Amniotic stem cell (primary cell): ENCODE data around the gene DOCK4.

ENCODE experiments used
- DNase-seq: peaks from one replicate; lab custom pipeline; 2025; lab: John Stamatoyannopoulos, UW

The DOCK4 gene

GRCh38 chr7:112105584-112106530 is 100.3 kb downstream of the DOCK4 start:
- no peak for DNase-seq

GRCh38 chr7:112104120-112104519 is 102.1 kb downstream of the DOCK4 start:
- no peak for DNase-seq

- DNase-seq: no peak
These were observed 103.0 kb downstream of the DOCK4 start for GRCh38 chr7:112103246-112103645.

DNA sequence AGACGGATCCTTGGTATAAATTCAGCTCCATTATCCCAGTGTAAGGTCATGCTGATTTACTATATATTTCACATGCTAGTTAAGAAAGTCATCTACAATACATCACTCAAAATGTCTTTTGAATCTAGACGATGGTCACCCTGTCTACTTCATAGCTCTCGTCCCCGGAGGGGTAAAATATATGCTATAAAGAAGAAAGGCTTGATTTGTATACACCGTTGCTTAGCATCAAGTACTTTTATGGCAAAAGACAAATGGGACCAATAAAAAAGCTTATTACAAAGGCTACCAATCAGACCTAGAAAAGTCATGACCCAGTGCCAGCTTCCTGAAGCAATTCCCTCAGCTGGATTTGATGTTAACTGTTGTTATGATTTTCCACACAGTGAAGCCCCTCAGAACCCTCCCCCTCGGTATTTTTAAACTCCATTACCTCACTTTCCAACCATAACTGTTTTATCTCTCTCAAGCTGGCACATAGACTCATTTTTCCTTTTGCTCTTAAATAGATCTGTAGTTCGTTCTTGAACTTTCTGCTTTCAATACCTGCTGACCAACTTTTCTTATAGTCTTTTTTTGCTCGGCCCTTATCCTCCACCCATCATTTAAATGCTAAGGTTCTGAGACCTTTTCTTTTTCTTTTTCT is 104.9 kb downstream of the DOCK4 start:
- no peak for DNase-seq

DNA sequence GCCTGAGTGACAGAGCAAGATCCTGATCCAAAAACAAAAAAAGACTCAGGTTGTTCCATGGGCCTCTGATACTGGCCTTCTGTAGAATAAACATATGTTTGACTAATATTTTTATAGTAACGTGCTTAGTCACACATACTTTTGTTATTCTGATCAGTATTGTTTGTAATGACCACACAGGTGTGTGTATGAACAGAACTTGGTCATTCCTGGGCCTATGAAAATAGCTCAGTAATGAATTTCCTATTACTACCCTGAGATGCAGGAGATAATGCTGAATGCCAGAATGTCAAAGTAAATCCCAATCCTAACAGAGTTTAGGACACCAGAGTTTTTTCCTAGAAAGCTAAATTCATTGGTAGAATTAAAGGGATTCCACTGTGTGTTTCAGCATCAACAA is 108.7 kb downstream of the DOCK4 start:
- DNase-seq: no peak

GRCh38 chr7:112093409-112093808 is 112.8 kb downstream of the DOCK4 start:
- no peak for DNase-seq

GRCh38 chr7:112092709-112093395 is 113.3 kb downstream of the DOCK4 start:
- DNase-seq: no peak

DNA sequence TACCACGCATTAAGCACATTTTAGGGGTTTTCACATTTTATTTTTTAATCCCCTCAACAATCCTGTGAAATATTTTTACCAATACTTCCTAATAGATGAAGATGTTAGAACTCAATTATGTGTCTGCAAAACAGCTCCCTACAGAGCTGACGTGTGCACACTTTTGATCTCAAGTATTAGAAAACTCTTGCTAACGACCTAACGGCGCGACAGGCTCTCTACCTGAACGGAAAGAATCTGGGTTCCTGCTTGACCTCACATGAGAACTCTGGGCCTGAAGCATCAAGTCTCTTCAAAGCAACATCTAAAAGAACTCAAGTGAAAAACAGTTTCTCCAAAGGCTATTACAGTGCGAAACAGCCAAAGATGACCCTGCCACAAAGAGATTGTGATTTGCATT is 113.9 kb downstream of the DOCK4 start:
- no peak for DNase-seq

DNA sequence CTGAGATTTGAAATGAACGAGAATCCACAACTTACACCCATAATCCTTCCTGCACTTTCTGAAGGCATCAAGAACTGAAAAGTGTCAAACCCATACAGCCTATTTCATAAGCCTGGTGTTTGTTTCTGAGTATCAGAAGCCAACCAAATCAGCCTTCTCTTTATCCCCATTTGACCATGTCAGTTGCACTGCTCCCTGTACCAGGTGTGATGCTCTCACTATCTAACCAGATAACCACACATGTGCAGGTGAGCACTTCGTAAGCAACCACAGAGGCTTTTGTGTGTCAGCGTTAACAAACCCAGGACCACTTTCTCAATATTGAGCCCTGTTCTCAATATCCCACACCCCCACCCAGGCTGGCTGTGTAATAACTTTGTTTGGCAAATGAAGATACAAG is 114.4 kb downstream of the DOCK4 start:
- DNase-seq: no peak

DNA sequence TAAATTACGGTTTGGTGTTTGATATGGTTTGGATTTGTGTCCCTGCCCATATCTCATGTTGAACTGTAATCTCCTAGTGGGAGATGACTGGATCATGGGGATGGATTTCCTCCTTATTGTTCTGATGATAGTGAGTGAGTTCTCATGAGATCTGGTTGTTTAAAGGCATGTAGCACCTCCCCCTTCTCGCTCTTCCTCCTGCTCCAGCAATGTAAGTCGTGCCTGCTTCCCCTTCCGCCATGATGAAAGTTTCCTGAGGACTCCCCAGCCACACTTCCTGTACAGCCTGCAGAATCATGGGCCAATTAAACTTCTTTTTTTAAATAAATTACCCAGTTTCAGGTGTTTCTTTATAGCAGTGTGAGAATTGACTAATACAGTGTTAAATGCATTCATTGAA is 116.6 kb downstream of the DOCK4 start:
- DNase-seq: no peak

DNA sequence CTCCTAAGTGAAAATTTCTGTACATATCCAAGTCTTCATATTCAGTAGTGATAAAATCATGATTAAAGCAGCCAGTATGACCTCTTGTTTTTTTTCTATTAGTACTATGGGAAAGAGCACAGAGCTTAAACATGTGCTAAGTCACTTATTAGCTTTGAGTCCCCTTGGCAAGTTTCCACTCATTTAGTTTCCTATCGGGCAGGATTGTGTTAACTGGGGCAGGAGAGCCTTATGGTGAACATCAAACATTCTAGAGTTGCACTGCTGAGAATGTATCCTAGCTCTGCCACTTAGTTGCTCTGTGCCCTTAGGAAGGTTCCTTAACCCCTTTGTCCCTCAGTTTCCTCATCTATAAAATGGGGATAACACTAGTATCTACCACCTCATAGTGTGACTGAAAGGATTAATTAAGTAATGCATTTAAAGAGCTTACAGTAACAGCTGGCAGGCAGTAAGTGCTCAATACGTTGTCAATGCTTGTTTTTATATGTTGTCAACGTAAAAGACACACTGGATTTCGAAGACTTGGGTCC is 117.6 kb downstream of the DOCK4 start:
- DNase-seq: no peak

DNA sequence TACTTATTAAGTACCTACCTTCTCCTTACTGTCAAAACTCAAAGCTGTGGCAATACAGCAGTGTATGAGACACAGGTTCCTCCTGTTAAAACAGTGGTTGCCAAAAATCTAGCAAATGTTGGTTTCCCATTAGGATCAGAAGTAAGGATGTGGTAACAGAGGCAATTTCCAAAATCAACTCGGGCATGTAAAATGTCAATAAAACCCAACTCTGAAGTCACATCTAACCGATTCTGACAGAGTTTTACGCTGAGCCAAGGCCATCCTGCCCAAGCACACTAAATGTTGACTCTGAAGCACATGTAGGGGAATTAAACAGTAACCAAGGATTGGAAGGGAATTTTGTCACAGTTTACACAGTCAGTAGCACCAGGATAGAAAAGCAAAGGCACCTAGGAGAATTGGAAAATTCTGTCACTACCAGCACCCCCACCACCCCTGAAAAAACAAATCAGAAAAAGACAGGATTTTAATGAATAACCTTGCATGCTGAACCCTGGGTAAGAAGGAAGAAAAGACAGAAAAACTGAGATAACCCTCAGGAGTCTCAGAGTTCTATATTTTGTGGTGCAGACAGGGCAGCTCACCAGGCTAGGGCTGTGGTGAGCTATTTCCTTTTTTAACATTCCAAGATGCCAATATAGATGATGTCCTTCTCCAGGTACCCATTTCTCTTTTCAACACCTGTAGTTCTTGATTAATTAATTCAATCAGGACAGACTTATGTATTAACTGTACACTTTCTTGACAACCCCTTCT is 119.5 kb downstream of the DOCK4 start:
- no peak for DNase-seq

GRCh38 chr7:112084520-112084971 is 121.7 kb downstream of the DOCK4 start:
- no peak for DNase-seq

GRCh38 chr7:112083776-112084355 is 122.3 kb downstream of the DOCK4 start:
- DNase-seq: no peak

DNA sequence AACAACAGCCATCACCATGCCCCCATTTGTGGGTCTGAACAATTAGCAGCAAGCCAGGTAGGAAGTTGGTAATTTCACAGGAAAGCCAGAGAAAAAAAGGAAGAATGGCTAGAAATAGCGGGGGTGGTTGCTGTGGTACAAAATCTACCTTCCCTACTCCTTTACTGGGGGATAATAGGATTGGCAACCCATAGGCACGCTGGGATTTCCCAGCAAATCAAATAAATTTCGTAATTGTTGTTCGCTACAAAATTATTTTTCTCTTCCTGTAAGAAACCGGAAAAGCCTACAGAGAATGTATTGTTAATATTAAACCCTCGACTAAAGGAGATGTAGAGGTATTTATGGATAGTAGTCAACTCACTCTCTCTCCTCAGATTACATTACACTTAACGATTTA is 123.9 kb downstream of the DOCK4 start:
- DNase-seq: no peak

GRCh38 chr7:112081778-112082177 is 124.4 kb downstream of the DOCK4 start:
- no peak for DNase-seq

- no peak for DNase-seq
These were observed 125.2 kb downstream of the DOCK4 start for GRCh38 chr7:112080978-112081377.

DNA sequence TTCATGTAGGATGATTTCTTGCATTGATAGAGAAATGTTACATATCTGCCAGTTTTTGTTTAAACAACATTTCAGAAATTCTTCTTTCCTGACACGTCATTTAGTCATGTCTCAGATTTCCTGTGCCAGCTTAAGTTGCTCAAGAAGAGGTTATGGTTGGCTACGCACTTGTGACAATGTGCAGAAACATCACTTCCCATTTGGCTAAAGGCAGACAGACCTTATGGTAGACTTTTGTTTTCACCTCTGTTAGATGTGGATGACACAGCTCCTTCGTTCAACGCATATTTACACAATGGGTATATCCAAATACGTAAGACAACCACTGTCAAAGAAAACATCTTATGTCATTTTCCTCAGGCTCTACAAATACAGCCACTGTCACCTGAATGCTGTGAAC is 125.8 kb downstream of the DOCK4 start:
- DNase-seq: peak; percentile 71

GRCh38 chr7:112079673-112080072 is 126.5 kb downstream of the DOCK4 start:
- DNase-seq: no peak

GRCh38 chr7:112079122-112079521 is 127.1 kb downstream of the DOCK4 start:
- no peak for DNase-seq

- DNase-seq: no peak
These were observed 129.9 kb downstream of the DOCK4 start for GRCh38 chr7:112076324-112076723.
